Panc1 (cell line): ENCODE measurements around the gene FITM2.

ENCODE experiments used
- POLR2AphosphoS5 ChIP-seq: IDR thresholded peaks from 2 replicates; pipeline ENCODE4 v1.6.1; 2012; ENCODE audit warnings: mild to moderate bottlenecking, low read depth, low read length, moderate library complexity
- SIN3A ChIP-seq: IDR thresholded peaks from 2 replicates; pipeline ENCODE4 v1.6.1; 2012; ENCODE audit warnings: low read depth, mild to moderate bottlenecking, low read length, moderate library complexity, borderline replicate concordance; ENCODE audit not compliant: insufficient read depth
- TCF7L2 ChIP-seq: IDR thresholded peaks from 2 replicates; pipeline ENCODE4 v1.6.1; 2011; ENCODE audit warnings: mild to moderate bottlenecking, low read depth, low read length, inconsistent platforms
- TF ChIP-seq, protein P1 (sequence below): fragments of 450-650 bp; IDR thresholded peaks from 2 replicates; pipeline ENCODE4 v1.5.1; 2017; ENCODE audit warnings: mild to moderate bottlenecking

DNA sequence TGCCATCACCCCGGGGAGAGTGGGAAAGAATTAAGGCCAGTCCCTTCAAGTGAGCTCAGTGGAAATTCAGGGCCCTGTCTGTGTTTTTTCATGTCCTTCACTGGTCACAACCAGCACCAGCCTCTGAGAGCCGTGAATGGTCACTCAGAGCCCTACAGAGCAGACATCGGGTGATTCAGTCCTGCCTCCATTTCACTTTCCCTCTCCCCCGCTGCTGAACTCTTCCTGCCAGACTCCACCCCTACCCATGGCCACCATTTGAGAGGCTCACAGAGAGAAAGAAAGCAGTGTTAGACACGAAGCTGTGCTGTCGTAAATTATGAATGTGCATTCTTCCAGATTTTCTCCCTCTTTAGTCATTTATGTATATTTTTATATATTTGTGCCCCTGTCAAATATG, 31.2 kb upstream of the FITM2 start:
- TF ChIP-seq, protein P1, sequence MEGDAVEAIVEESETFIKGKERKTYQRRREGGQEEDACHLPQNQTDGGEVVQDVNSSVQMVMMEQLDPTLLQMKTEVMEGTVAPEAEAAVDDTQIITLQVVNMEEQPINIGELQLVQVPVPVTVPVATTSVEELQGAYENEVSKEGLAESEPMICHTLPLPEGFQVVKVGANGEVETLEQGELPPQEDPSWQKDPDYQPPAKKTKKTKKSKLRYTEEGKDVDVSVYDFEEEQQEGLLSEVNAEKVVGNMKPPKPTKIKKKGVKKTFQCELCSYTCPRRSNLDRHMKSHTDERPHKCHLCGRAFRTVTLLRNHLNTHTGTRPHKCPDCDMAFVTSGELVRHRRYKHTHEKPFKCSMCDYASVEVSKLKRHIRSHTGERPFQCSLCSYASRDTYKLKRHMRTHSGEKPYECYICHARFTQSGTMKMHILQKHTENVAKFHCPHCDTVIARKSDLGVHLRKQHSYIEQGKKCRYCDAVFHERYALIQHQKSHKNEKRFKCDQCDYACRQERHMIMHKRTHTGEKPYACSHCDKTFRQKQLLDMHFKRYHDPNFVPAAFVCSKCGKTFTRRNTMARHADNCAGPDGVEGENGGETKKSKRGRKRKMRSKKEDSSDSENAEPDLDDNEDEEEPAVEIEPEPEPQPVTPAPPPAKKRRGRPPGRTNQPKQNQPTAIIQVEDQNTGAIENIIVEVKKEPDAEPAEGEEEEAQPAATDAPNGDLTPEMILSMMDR: no peak
- TF ChIP-seq SIN3A (no peak), POLR2AphosphoS5 (no peak), TCF7L2 (no peak)
